ENCODE results near the gene PPP1R8. TPM values are rescaled to one million over a fixed set of nuclear protein-coding genes. Genes with fewer than 3 reads are reported as not detected.

PPP1R8 gene
- total RNA-seq, 3 donors from 2014 or later (not counting 1 experiment from before 2014, with no cell fraction given): 25.6 to 36.4 (median 28.0) TPM

- H3K4me1 ChIP-seq (ENCODE audit: control insufficient read depth, insufficient read depth, low read length): no peaks in the 10 kb centered on the region
- H3K36me3 Mint-ChIP-seq: no peaks in the 10 kb centered on the region
- no peaks in the 10 kb centered on the region for H3K27me3 Mint-ChIP-seq (ENCODE audit: low read depth in 2 of 2)
- no peak overlapping the region for H3K4me3 ChIP-seq (ENCODE audit: low read length)
- H3K27ac ChIP-seq (ENCODE audit: low read length): no peak overlapping the region
- no peaks in the 10 kb centered on the region for H3K27me3 ChIP-seq (ENCODE audit: control insufficient read depth, insufficient read depth, low read length)
- TF ChIP-seq, protein P1, sequence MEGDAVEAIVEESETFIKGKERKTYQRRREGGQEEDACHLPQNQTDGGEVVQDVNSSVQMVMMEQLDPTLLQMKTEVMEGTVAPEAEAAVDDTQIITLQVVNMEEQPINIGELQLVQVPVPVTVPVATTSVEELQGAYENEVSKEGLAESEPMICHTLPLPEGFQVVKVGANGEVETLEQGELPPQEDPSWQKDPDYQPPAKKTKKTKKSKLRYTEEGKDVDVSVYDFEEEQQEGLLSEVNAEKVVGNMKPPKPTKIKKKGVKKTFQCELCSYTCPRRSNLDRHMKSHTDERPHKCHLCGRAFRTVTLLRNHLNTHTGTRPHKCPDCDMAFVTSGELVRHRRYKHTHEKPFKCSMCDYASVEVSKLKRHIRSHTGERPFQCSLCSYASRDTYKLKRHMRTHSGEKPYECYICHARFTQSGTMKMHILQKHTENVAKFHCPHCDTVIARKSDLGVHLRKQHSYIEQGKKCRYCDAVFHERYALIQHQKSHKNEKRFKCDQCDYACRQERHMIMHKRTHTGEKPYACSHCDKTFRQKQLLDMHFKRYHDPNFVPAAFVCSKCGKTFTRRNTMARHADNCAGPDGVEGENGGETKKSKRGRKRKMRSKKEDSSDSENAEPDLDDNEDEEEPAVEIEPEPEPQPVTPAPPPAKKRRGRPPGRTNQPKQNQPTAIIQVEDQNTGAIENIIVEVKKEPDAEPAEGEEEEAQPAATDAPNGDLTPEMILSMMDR (IDR thresholded peaks at IDR 0.05): no peak
- intact Hi-C loops (cut with micrococcal nuclease): no loop called here
- no peak for ATAC-seq
- H3K4me1 Mint-ChIP-seq: peaks cover 0 to 1% of the 10 kb centered on the region in 2 donors
- H3K9me3 Mint-ChIP-seq: no peaks in the 10 kb centered on the region
- no peak overlapping the region for H3K27ac Mint-ChIP-seq
- no CpG with 5 or more reads among the region's 1 CpG for WGBS (ENCODE audit: insufficient coverage)
- no peak overlapping the region for H3K4me3 Mint-ChIP-seq
- H3K9me3 ChIP-seq (ENCODE audit: control insufficient read depth, insufficient read depth, low read length): no peaks in the 10 kb centered on the region
- peaks cover 41% of the 10 kb centered on the region for H3K36me3 ChIP-seq (ENCODE audit: control insufficient read depth, insufficient read depth, low read length)
- no peak for DNase-seq
Observed at GRCh38 chr1:27809883-27810282, 20.7 kb upstream of the PPP1R8 start.

DNA sequence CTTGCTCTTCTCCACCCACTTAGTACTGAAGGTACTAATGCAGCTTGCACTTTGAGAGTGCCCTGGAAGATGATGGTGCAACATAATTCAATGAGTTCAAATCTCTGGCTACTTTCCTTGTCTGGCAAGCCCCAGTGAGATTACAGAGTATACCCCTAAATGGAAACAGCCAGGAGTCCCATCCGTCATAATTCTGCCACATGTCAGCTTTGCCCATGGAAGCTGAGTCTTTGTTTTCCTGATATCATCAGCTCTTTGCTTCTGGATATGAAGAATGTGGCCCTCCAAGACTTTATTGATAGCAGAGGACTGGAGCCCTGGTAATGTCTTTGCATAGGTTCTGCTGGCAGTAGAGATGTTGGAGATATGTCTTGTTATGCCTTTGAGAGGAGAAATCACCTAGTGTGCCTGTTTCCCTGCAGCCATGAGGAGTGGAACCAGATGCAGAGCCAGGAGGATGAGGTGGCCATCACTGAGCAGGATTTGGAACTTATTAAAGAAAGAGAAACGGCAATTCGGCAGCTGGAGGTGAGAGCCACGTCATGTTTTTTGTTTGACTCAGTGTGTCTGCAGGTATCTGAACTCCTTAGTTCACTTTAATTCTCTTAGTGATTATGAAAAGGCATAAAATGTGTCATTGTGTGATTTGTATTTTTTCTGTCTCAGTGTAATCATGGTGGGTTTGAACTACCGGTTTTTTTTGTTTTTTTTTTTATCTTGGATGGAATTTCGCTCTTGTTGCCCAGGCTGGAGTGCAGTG, 18.7 kb upstream of the PPP1R8 start:
- no peak overlapping the region for H3K27ac ChIP-seq (ENCODE audit: low read length)
- H3K36me3 ChIP-seq (ENCODE audit: control insufficient read depth, insufficient read depth, low read length): peaks cover 33% of the 10 kb centered on the region
- H3K4me3 ChIP-seq (ENCODE audit: low read length): no peak overlapping the region
- TF ChIP-seq, protein P1 (IDR thresholded peaks at IDR 0.05): no peak
- DNase-seq (no peak), ATAC-seq (no peak)
- intact Hi-C loops (cut with micrococcal nuclease): no loop called here
- Mint-ChIP-seq H3K27me3 (ENCODE audit: low read depth in 2 of 2) (no peaks in the 10 kb centered on the region), H3K27ac (no peak overlapping the region), H3K4me1 (no peaks in the 10 kb centered on the region), H3K4me3 (no peak overlapping the region), H3K9me3 (no peaks in the 10 kb centered on the region), H3K36me3 (no peaks in the 10 kb centered on the region)
- WGBS (ENCODE audit: insufficient coverage): 90% methylated on average over 6 of the region's 6 CpGs
- no peaks in the 10 kb centered on the region for H3K27me3 ChIP-seq (ENCODE audit: control insufficient read depth, insufficient read depth, low read length)
- H3K9me3 ChIP-seq (ENCODE audit: control insufficient read depth, insufficient read depth, low read length): no peaks in the 10 kb centered on the region
- H3K4me1 ChIP-seq (ENCODE audit: control insufficient read depth, insufficient read depth, low read length): no peaks in the 10 kb centered on the region

- H3K27me3 ChIP-seq (ENCODE audit: control insufficient read depth, insufficient read depth, low read length): no peaks in the 10 kb centered on the region
- no peak overlapping the region for H3K4me3 Mint-ChIP-seq
- no peak for ATAC-seq
- H3K9me3 Mint-ChIP-seq: no peaks in the 10 kb centered on the region
- intact Hi-C loops (cut with micrococcal nuclease): no loop called here
- peak overlapping the region in 1 of 2 donors; percentile 26 for H3K27ac Mint-ChIP-seq
- TF ChIP-seq, protein P1 (IDR thresholded peaks at IDR 0.05): no peak
- no peaks in the 10 kb centered on the region for H3K4me1 ChIP-seq (ENCODE audit: control insufficient read depth, insufficient read depth, low read length)
- peaks cover 47% of the 10 kb centered on the region for H3K36me3 ChIP-seq (ENCODE audit: control insufficient read depth, insufficient read depth, low read length)
- 100% methylated on average over 2 of the region's 2 CpGs for WGBS (ENCODE audit: insufficient coverage)
- no peaks in the 10 kb centered on the region for H3K9me3 ChIP-seq (ENCODE audit: control insufficient read depth, insufficient read depth, low read length)
- H3K27ac ChIP-seq (ENCODE audit: low read length): no peak overlapping the region
- H3K4me1 Mint-ChIP-seq: no peaks in the 10 kb centered on the region
- H3K27me3 Mint-ChIP-seq (ENCODE audit: low read depth in 2 of 2): no peaks in the 10 kb centered on the region
- DNase-seq: no peak
- peaks cover 11% of the 10 kb centered on the region for H3K36me3 Mint-ChIP-seq
- no peak overlapping the region for H3K4me3 ChIP-seq (ENCODE audit: low read length)
Observed at GRCh38 chr1:27816921-27817630, 13.5 kb upstream of the PPP1R8 start.
